ENCODE measurements around the gene MEF2A.

DNA sequence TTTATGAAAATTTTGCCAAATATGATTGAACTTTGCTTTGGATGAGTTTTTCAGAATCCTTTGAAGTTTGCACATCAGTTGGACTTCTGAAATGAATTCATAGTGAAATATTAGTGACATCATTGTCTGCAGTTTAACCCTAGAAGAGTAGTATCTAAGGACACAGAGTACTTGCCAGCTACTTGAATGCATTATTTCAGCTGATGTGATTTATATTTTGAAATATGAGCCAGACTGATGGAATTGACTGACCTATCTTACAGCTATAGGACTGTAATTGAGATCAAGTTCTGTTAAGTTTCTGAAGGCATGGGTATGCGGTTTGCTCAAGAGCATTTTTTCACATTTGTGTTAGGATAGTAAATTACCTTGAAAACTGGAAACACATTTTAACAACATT, 116.2 kb downstream of the MEF2A start:
- TF ChIP-seq, protein P1, sequence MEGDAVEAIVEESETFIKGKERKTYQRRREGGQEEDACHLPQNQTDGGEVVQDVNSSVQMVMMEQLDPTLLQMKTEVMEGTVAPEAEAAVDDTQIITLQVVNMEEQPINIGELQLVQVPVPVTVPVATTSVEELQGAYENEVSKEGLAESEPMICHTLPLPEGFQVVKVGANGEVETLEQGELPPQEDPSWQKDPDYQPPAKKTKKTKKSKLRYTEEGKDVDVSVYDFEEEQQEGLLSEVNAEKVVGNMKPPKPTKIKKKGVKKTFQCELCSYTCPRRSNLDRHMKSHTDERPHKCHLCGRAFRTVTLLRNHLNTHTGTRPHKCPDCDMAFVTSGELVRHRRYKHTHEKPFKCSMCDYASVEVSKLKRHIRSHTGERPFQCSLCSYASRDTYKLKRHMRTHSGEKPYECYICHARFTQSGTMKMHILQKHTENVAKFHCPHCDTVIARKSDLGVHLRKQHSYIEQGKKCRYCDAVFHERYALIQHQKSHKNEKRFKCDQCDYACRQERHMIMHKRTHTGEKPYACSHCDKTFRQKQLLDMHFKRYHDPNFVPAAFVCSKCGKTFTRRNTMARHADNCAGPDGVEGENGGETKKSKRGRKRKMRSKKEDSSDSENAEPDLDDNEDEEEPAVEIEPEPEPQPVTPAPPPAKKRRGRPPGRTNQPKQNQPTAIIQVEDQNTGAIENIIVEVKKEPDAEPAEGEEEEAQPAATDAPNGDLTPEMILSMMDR (IDR thresholded peaks at IDR 0.05) = no peak
- no peak for TF ChIP-seq POLR2A (IDR thresholded peaks at IDR 0.05)

Data from body of pancreas (tissue), 4 donors.